GM12874 (cell line): ENCODE results near the gene MRE11.

ENCODE experiments used
- CTCF ChIP-seq: IDR thresholded peaks from 2 replicates; pipeline ENCODE4 v1.5.1; 2011; ENCODE audit warnings: low read depth, mild to moderate bottlenecking, control low read depth, low read length, moderate library complexity; ENCODE audit not compliant: insufficient read depth

MRE11 gene

GRCh38 chr11:94459576-94459975, 34.1 kb downstream of the MRE11 start:
- TF ChIP-seq CTCF, result no peak

GRCh38 chr11:94457118-94458029, 36.3 kb downstream of the MRE11 start:
- no peak for TF ChIP-seq CTCF

- TF ChIP-seq CTCF, result no peak
These were observed 37.8 kb downstream of the MRE11 start for GRCh38 chr11:94455861-94456260.

GRCh38 chr11:94454301-94454700, 39.3 kb downstream of the MRE11 start:
- TF ChIP-seq CTCF, result no peak

- no peak for TF ChIP-seq CTCF
These were observed 40.7 kb downstream of the MRE11 start for GRCh38 chr11:94452988-94453387.

GRCh38 chr11:94450048-94450447, 43.6 kb downstream of the MRE11 start:
- no peak for TF ChIP-seq CTCF

GRCh38 chr11:94449437-94449836, 44.2 kb downstream of the MRE11 start:
- TF ChIP-seq CTCF, result no peak
